OCI-LY1 (cell line): ENCODE measurements around the gene PRSS56.

ENCODE experiments used
- H2AFZ ChIP-seq: fragments of 200-600 bp; sonication (generic), shearing (Covaris generic); 2 replicates; pipeline ENCODE4 v1.6.0; 2014; ENCODE audit warnings: antibody characterized with exemption, mild to moderate bottlenecking, low read length
- H3F3A ChIP-seq: fragments of 200-600 bp; sonication (generic), shearing (Covaris generic); 2 replicates; pipeline ENCODE4 v1.6.0; 2014; ENCODE audit warnings: mild to moderate bottlenecking, antibody characterized with exemption, low read length, moderate library complexity; ENCODE audit not compliant: insufficient read depth
- H3K27ac ChIP-seq: fragments of 200-600 bp; sonication (generic); 2 replicates; pipeline ENCODE4 v1.5.1; 2014; ENCODE audit warnings: low read length, mixed run types, mild to moderate bottlenecking, low read depth; ENCODE audit not compliant: poor library complexity, severe bottlenecking
- H3K27me3 ChIP-seq: fragments of 200-600 bp; sonication (generic); 2 replicates; pipeline ENCODE4 v1.6.0; 2014; ENCODE audit warnings: antibody characterized with exemption, mild to moderate bottlenecking, low read length, moderate library complexity; ENCODE audit not compliant: insufficient read depth
- H3K36me3 ChIP-seq: fragments of 200-600 bp; sonication (generic); 2 replicates; pipeline ENCODE4 v1.6.1; 2014; ENCODE audit warnings: mild to moderate bottlenecking, antibody characterized with exemption, low read length, moderate library complexity, mixed read lengths; ENCODE audit not compliant: insufficient read depth
- H3K4me1 ChIP-seq: fragments of 200-600 bp; sonication (generic); 2 replicates; pipeline ENCODE4 v1.5.1; 2014; ENCODE audit warnings: mild to moderate bottlenecking, low read length, moderate library complexity; ENCODE audit not compliant: insufficient read depth, severe bottlenecking
- H3K4me2 ChIP-seq: fragments of 200-600 bp; sonication (generic), shearing (Covaris generic); 2 replicates; pipeline ENCODE4 v1.6.1; 2014; ENCODE audit warnings: low read length
- H3K4me3 ChIP-seq: fragments of 200-600 bp; sonication (generic); 2 replicates; pipeline ENCODE4 v1.5.1; 2014; ENCODE audit warnings: low read length, low read depth, mild to moderate bottlenecking, mixed read lengths; ENCODE audit not compliant: poor library complexity, severe bottlenecking
- H3K79me2 ChIP-seq: fragments of 200-600 bp; shearing (Covaris generic); 2 replicates; pipeline ENCODE4 v1.6.1; 2016; ENCODE audit warnings: mixed run types, low read length, mixed read lengths; ENCODE audit not compliant: insufficient read depth
- H3K9ac ChIP-seq: fragments of 200-600 bp; sonication (generic), shearing (Covaris generic); 2 replicates; pipeline ENCODE4 v1.6.1; 2014; ENCODE audit warnings: mild to moderate bottlenecking, low read length, mixed read lengths
- H3K9me2 ChIP-seq: fragments of 200-600 bp; sonication (generic), shearing (Covaris generic); 2 replicates; pipeline ENCODE4 v1.6.1; 2014; ENCODE audit warnings: low read depth, mild to moderate bottlenecking, low read length, mixed read lengths
- H3K9me3 ChIP-seq: fragments of 200-600 bp; shearing (Covaris generic); 2 replicates; pipeline ENCODE4 v1.6.1; 2014; ENCODE audit warnings: low read length, mixed read lengths
- H4K20me1 ChIP-seq: fragments of 200-600 bp; sonication (generic), shearing (Covaris generic); 2 replicates; pipeline ENCODE4 v1.6.0; 2016; ENCODE audit warnings: mild to moderate bottlenecking, low read length; ENCODE audit not compliant: insufficient read depth
- CTCF ChIP-seq: fragments of 200-600 bp; sonication (generic), shearing (Covaris generic); IDR thresholded peaks from 2 replicates; pipeline ENCODE4 v1.5.1; 2017; ENCODE audit warnings: mild to moderate bottlenecking, antibody characterized with exemption, low read length, moderate library complexity, mixed read lengths
- EZH2 ChIP-seq: fragments of 200-600 bp; sonication (generic), shearing (Covaris generic); IDR thresholded peaks from 2 replicates; pipeline ENCODE4 v1.8.0; 2017; ENCODE audit warnings: borderline replicate concordance, mixed run types, mild to moderate bottlenecking, antibody characterized with exemption, low read length, moderate library complexity, mixed read lengths

PRSS56 gene

DNA sequence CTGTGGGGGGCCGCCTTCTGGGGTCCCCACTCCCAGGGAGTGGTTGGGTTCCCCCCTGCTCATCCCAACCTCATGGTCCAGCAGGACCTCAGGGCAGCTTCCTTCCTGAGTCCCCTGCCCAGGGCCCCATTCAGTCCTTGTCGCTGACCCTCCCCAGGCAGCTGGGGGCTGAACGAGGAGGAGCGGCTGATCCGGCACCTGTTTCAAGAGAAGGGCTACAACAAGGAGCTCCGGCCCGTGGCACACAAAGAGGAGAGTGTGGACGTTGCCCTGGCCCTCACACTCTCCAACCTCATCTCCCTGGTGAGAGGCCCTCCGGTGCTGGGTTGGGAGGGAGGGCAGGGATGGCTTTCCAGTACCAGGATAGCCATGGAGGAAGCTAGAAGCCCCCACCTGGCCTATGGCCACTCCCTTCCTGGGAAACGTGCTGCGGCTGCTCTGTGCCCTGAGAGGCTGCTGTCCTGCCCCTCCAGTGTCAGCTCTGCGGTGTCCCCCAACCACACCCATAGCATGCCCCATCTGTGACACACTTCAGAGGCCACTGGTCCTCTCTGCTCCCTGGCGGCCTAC lies 6.3 kb downstream of the PRSS56 start:
- H3K4me2 ChIP-seq = no peak overlapping the region
- no peaks in the 10 kb centered on the region for H3K36me3 ChIP-seq
- peaks cover 14% of the 10 kb centered on the region; the same call in 1 of the 2 replicates for H3K27me3 ChIP-seq
- H4K20me1 ChIP-seq = no peaks in the 10 kb centered on the region
- H3K9me2 ChIP-seq = no peaks in the 10 kb centered on the region
- no peak overlapping the region for H3K27ac ChIP-seq
- H3K79me2 ChIP-seq = no peaks in the 10 kb centered on the region
- no peak overlapping the region for H2AFZ ChIP-seq
- H3K4me1 ChIP-seq = no peaks in the 10 kb centered on the region
- no peak overlapping the region for H3K9ac ChIP-seq
- H3K4me3 ChIP-seq = no peak overlapping the region
- H3K9me3 ChIP-seq = no peaks in the 10 kb centered on the region
- H3F3A ChIP-seq = no peaks in the 10 kb centered on the region
- TF ChIP-seq CTCF (no peak), EZH2 (no peak)

GRCh38 chr2:232527905-232528470 lies 7.8 kb downstream of the PRSS56 start:
- H3K27ac ChIP-seq = no peak overlapping the region
- H3K9me2 ChIP-seq = no peaks in the 10 kb centered on the region
- H3F3A ChIP-seq = no peaks in the 10 kb centered on the region
- H3K4me2 ChIP-seq = no peak overlapping the region
- no peak overlapping the region for H3K4me3 ChIP-seq
- H4K20me1 ChIP-seq = no peaks in the 10 kb centered on the region
- no peaks in the 10 kb centered on the region for H3K36me3 ChIP-seq
- H2AFZ ChIP-seq = no peak overlapping the region
- H3K9ac ChIP-seq = no peak overlapping the region
- H3K79me2 ChIP-seq = no peaks in the 10 kb centered on the region
- H3K4me1 ChIP-seq = peaks cover 8% of the 10 kb centered on the region
- no peak for TF ChIP-seq CTCF
- TF ChIP-seq EZH2 = no peak
- no peaks in the 10 kb centered on the region for H3K9me3 ChIP-seq
- peaks cover 14% of the 10 kb centered on the region; the same call in 1 of the 2 replicates for H3K27me3 ChIP-seq

- Histone ChIP-seq H3K9ac (no peak overlapping the region), H3K9me3 (no peaks in the 10 kb centered on the region), H3K4me1 (peaks cover 8% of the 10 kb centered on the region), H3K36me3 (no peaks in the 10 kb centered on the region), H2AFZ (no peak overlapping the region), H3F3A (no peaks in the 10 kb centered on the region), H3K4me3 (no peak overlapping the region), H4K20me1 (no peaks in the 10 kb centered on the region), H3K27ac (no peak overlapping the region), H3K27me3 (peaks cover 11% of the 10 kb centered on the region; the same call in 1 of the 2 replicates), H3K79me2 (no peaks in the 10 kb centered on the region), H3K9me2 (no peaks in the 10 kb centered on the region), H3K4me2 (no peak overlapping the region)
- TF ChIP-seq EZH2 (no peak), CTCF (no peak)
Observed at GRCh38 chr2:232528746-232529460, 8.7 kb downstream of the PRSS56 start.
